CD4-positive, alpha-beta T cell treated with Interleukin-2 at 100 ng/mL for 4 hours (primary cell): Measurements from ENCODE around the gene PAX5.

ENCODE experiments used
- DNase-seq: peaks from one replicate; pipeline ENCODE4 v3.0.0-alpha.2; 2020; ENCODE audit warnings: low spot score

PAX5 gene

GRCh38 chr9:36961051-36961450, 73.0 kb downstream of the PAX5 start:
- no peak for DNase-seq

DNA sequence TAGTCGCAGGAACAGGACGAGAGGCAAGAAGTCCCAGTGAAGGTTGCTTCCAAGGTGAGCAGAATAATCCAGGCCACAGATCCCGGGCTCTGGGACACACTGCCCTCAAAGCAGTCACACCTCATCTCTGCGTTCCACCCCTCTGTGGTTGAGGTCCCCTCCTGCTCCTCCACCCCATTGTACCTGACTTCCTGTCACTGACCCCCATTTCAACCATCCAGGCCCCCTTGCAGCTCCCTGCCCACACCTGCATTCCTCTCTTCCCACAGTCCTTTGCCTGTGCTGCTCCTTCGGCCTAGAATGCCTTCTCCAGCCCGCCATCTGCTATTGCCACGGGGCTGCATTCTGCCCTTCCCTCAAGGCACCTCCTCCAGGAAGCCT, 73.5 kb downstream of the PAX5 start:
- DNase-seq, result no peak

DNA sequence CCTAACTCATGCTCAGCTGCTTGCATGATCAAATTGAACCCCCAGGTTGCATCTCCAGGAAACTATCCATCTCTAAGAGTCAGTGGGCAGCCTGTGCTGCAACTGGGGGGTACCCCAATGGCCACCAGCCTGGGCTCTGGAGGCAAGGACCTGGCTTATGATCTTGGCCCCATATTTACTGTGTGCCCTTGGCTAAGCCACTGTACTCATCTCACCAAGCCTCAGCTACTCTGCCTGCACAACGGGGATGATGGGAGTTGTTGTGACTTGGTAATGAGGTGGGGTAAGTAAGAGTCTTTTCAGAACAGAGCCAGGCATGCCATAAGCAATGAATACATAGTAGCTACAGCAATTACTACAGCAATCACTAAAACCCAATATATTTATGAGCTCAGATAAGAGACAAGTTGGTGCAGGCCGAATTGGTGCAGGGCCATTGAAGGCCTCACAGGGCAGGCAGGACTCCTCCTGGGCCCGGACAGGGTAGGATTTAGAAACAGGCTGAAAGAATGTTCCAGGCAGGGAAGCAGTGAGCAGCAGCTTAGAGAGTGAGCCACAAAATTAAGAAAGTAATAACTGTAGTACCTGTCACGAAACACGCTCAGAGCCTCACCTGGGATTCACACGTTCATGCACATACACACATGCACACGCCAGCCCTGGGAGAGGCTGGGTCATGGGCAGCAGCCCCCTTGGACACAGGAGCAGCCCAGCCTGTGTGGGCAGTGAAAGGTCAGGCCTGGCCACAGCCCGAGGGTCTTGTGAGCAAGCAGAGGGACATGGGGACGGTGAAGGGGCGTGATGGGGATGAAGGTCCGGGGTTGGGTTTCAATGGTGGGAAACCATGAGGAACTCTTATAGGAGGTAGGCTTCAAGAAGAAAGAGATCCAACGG, 74.1 kb downstream of the PAX5 start:
- no peak for DNase-seq

- no peak for DNase-seq
These were observed 77.2 kb downstream of the PAX5 start for GRCh38 chr9:36956908-36957307.

DNA sequence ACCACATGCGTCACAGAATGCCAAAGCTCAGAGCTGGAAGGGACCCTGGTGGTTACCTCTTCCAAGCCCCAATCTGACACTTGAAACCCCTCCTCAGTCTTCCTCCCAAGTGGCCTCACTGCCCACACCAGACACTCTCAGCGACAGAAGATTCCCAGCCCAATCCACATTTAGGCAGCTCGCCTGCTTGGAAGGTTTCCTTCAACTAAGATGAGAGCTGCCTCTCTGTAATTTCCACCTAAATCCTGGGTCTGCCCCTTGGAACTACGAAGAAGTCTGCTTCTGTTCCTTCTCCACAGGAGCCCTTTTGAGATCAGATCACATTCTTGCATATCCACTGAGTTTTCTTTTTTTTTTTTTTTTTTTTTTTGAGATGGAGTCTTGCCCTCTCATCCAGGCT, 83.7 kb downstream of the PAX5 start:
- DNase-seq, result no peak

GRCh38 chr9:36949466-36949865, 84.6 kb downstream of the PAX5 start:
- DNase-seq, result no peak

DNA sequence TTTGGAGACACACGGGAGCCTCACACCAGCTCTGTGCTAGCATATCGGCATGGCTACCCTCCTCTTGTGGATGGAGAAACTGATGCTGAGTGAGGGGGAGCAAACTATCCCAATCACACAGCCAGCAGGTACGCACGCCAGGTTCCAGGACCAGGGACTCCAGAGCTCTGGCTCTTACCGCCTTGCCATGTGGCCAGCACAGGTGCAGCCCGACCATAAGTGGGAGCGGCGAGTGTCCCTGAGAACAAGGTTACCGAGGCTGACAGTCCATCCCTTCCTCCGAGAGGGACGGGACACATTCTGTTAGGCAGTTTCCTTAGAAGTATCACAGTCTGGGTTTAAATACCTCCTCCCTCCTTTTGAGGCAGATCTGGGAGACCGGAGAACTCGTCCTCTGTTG, 86.0 kb downstream of the PAX5 start:
- no peak for DNase-seq

GRCh38 chr9:36946653-36947052, 87.4 kb downstream of the PAX5 start:
- no peak for DNase-seq

- DNase-seq, result no peak
These were observed 88.1 kb downstream of the PAX5 start for GRCh38 chr9:36945999-36946398.

- no peak for DNase-seq
These were observed 91.2 kb downstream of the PAX5 start for GRCh38 chr9:36942891-36943290.

DNA sequence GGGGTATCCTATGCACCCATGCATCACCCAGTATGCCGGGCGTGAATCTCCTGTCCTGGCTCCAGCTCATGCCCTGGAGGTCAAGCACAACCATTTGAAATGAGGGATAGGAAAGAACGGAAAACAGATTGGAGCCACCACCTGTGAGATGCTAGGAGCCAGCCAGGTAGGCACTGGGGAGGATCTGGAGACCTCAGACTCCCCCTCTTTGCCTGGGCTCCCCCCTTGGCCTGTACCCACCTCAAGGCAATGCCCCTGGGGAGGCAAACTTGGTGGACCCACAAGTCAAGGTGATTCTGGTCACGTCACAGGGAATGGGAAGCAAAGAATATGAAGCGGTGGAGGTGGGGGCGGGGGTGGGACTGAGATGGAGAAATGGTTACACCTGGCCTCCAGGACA, 92.6 kb downstream of the PAX5 start:
- DNase-seq, result no peak

GRCh38 chr9:36940881-36941280, 93.2 kb downstream of the PAX5 start:
- DNase-seq, result no peak

DNA sequence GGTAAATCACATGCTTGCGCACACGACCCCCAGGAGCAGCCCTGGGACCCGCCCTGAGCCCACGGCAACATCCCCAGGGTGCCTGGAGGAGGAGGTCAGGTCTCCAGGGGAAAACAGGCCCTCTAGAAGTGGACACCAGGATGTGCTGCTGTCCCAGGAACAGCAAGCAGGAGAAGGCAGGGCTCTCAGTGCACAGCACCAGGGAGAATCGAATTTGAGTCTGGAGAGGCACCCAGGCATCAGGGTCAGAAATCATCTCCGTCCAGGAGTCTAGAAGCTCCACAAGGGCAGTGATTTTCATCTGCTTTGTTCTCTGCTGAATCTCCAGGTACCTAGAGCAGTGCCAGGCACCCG, 93.6 kb downstream of the PAX5 start:
- DNase-seq, result no peak

GRCh38 chr9:36939655-36940499, 94.2 kb downstream of the PAX5 start:
- no peak for DNase-seq

DNA sequence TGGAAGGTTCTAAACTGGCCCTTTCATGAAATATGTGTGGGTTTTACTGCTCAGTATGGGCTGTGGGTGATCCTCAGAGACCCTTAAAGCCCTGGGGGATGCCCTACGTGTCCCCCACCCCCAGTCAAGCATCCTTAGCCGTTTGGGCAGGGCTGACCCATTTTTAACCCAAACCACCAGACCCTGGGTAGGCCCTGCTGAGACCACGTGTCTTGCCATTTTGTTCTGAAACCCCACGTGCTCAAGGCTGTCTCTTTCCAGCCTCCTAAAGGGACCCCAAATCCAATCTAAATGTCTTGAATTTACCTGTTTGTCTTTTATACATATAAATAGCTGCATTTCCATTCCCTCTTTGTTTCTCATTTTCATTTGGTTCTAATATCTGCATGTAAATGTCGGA, 94.9 kb downstream of the PAX5 start:
- DNase-seq, result no peak

DNA sequence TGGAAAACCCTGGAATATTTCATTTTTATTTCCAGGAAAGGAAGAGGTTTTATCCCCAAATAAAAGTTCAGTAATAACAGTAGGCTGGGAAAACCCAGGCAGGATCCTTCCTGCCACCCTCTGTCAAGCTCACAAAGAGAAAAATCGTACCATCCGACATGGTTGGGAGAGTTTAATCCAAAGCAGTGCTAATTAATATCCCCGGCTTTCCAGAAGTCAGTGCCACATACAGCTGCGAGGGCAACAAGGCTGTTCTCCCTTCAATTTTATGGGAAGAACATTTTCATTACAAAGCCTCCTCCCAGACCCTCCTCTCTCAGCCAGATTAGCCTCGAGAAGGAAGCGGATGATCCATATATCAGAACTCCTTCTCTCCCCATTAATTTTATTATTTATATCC, 95.5 kb downstream of the PAX5 start:
- DNase-seq, result no peak

GRCh38 chr9:36937951-36938350, 96.1 kb downstream of the PAX5 start:
- no peak for DNase-seq

DNA sequence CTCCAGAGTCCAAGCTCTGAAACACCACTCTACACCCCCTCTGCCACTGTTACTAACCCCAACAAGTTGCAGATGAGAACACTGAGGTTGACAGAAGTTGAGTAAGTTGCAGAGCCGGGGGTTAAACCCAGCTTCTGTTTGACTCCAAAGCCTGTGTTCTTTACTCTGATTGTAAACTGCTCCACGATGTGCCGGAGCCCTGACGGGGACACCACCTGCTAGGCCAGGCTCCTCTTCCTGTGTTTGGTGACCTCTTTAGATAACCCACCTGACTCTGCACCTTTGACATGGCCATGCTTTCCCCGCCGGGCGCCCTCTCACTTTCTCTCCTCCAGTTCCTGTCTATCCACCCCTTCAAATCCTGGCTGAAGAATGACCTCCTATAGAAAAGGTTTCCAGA, 96.7 kb downstream of the PAX5 start:
- no peak for DNase-seq

DNA sequence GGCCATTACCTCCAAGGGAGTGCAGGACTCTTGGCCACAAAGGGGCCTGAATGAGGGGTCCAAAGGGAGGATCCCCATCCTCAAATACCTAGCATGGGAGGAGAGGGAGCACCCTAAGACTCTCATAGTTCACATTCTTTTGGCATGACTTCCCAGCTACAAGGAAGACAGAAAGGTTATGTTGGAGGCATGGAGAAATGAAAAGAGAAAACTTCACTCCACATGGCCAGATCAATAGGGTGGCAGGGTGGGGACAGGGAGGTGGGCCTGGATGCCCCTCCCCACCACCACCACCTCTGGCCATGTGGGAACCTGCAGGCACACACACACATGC, 97.6 kb downstream of the PAX5 start:
- DNase-seq, result no peak

GRCh38 chr9:36935768-36936497, 98.1 kb downstream of the PAX5 start:
- no peak for DNase-seq

DNA sequence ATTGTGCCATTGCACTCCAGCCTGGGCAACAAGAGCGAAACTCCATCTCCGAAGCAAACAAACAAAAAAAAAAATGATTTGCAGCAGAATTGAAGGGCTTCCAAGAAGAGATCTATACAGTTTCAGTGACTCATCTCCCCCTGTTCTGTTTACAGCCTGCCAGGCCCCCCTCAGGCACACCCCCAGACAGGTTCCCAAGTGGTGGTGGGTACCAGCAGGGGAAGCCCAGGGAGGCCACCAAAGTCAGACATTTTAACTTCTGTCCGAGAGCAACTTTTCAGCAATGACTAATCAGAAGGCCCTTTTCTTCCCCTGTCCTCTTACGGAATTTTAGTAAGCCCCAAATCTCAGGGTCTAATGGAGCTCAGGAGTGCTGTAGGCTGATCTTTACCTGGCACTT, 98.7 kb downstream of the PAX5 start:
- no peak for DNase-seq

- no peak for DNase-seq
These were observed 99.5 kb downstream of the PAX5 start for GRCh38 chr9:36934478-36935065.
